HEK293 (cell line): ENCODE results near the gene AFF1.

ENCODE experiments used
- YY1 ChIP-seq: fragments of 450-650 bp; formaldehyde crosslinking; IDR thresholded peaks from 2 replicates; pipeline ENCODE4 v1.5.1; 2018; ENCODE audit warnings: missing biosample characterization, missing genetic modification characterization
- ZBTB8A ChIP-seq: fragments of 450-650 bp; formaldehyde crosslinking; IDR thresholded peaks from 2 replicates; pipeline ENCODE4 v1.5.1; 2016; ENCODE audit warnings: missing biosample characterization, missing genetic modification characterization
- ZNF266 ChIP-seq: fragments of 450-650 bp; formaldehyde crosslinking; IDR thresholded peaks from 2 replicates; pipeline ENCODE4 v1.5.1; 2016; ENCODE audit warnings: missing biosample characterization, missing genetic modification characterization, low read depth
- ZNF354C ChIP-seq: fragments of 450-650 bp; formaldehyde crosslinking; IDR thresholded peaks from 2 replicates; pipeline ENCODE4 v1.5.1; 2016; ENCODE audit warnings: missing biosample characterization, missing genetic modification characterization, low read depth, borderline replicate concordance
- TF ChIP-seq, protein P1 (sequence below): fragments of 450-650 bp; formaldehyde crosslinking; IDR thresholded peaks from 2 replicates; pipeline ENCODE4 v1.5.1; 2016; ENCODE audit warnings: missing biosample characterization, missing genetic modification characterization
- TF ChIP-seq, protein P2 (sequence below): fragments of 450-650 bp; IDR thresholded peaks from 2 replicates; pipeline ENCODE4 v1.5.1; 2018; ENCODE audit warnings: missing biosample characterization, mild to moderate bottlenecking, missing genetic modification characterization

DNA sequence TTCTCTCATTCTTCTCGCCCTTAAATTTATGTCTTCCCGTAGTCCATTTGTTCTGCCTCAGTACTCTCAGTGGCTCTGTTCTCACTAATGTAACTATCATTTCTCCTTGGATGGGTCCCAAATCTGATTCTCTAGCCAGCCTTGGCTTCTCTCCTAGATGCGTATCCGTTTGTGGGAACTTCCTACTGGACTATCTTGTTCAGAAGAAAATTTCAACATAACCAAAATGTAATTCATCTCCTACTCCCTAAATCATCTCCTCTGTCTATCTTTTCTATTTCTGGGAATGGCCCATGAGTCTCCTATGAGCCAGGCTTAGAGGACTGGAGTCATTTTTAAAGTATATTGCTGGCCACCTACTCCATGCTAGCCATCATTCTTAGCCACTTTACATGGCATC is 38.2 kb upstream of the AFF1 start:
- no peak for TF ChIP-seq ZNF354C (tag by site-specific recombination)
- TF ChIP-seq YY1: no peak
- TF ChIP-seq, protein P1, sequence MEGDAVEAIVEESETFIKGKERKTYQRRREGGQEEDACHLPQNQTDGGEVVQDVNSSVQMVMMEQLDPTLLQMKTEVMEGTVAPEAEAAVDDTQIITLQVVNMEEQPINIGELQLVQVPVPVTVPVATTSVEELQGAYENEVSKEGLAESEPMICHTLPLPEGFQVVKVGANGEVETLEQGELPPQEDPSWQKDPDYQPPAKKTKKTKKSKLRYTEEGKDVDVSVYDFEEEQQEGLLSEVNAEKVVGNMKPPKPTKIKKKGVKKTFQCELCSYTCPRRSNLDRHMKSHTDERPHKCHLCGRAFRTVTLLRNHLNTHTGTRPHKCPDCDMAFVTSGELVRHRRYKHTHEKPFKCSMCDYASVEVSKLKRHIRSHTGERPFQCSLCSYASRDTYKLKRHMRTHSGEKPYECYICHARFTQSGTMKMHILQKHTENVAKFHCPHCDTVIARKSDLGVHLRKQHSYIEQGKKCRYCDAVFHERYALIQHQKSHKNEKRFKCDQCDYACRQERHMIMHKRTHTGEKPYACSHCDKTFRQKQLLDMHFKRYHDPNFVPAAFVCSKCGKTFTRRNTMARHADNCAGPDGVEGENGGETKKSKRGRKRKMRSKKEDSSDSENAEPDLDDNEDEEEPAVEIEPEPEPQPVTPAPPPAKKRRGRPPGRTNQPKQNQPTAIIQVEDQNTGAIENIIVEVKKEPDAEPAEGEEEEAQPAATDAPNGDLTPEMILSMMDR (tag by site-specific recombination): no peak
- TF ChIP-seq, protein P2, sequence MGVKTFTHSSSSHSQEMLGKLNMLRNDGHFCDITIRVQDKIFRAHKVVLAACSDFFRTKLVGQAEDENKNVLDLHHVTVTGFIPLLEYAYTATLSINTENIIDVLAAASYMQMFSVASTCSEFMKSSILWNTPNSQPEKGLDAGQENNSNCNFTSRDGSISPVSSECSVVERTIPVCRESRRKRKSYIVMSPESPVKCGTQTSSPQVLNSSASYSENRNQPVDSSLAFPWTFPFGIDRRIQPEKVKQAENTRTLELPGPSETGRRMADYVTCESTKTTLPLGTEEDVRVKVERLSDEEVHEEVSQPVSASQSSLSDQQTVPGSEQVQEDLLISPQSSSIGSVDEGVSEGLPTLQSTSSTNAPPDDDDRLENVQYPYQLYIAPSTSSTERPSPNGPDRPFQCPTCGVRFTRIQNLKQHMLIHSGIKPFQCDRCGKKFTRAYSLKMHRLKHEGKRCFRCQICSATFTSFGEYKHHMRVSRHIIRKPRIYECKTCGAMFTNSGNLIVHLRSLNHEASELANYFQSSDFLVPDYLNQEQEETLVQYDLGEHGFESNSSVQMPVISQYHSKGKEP (tag by site-specific recombination): no peak
- TF ChIP-seq ZBTB8A (tag by site-specific recombination): no peak
- no peak for TF ChIP-seq ZNF266
